ENCODE measurements around the gene LIPA. TPM values are rescaled to one million over a fixed set of nuclear protein-coding genes. Genes with fewer than 3 reads are reported as not detected.

Gene LIPA
- total RNA-seq, 2 donors from 2014 or later = 17.7 to 18.4 TPM

- Mint-ChIP-seq H3K4me3 (no peak overlapping the region), H3K9me3 (no peaks in the 10 kb centered on the region), H3K36me3 (ENCODE audit: low read depth) (peaks cover 4% of the 10 kb centered on the region), H3K27me3 (ENCODE audit: insufficient read depth) (peaks cover 21% of the 10 kb centered on the region), H3K4me1 (peaks cover 33% of the 10 kb centered on the region), H3K27ac (no peak overlapping the region)
- no peaks in the 10 kb centered on the region for H3K4me1 ChIP-seq (ENCODE audit: control insufficient read depth, insufficient read depth, low read length)
- H3K27ac ChIP-seq (ENCODE audit: low read depth, low read length) = no peak overlapping the region
- no peak overlapping the region for H3K4me3 ChIP-seq (ENCODE audit: low read length)
- WGBS, 2 experiments (ENCODE audit: insufficient coverage in 1 of 2, insufficient read length in 1 of 2) = 91 to 100% methylated on average over 3 of the region's 3 CpGs
- TF ChIP-seq CTCF (conservative IDR thresholded peaks at IDR 0.05) = peak; percentile 41
- H3K36me3 ChIP-seq (ENCODE audit: control insufficient read depth, insufficient read depth, low read length) = no peaks in the 10 kb centered on the region
- no peaks in the 10 kb centered on the region for H3K9me3 ChIP-seq (ENCODE audit: control insufficient read depth, low read length)
- no peak for DNase-seq
- H3K27me3 ChIP-seq (ENCODE audit: control insufficient read depth, insufficient read depth, low read length, poor library complexity, severe bottlenecking) = peaks cover 7% of the 10 kb centered on the region
- no peak overlapping the region for H3K9ac ChIP-seq (ENCODE audit: extremely low read depth, low read length, poor library complexity, severe bottlenecking)
These were observed 10.5 kb downstream of the LIPA start for GRCh38 chr10:89241026-89241425.

GRCh38 chr10:89240519-89240918 is 11.1 kb downstream of the LIPA start:
- Histone ChIP-seq H3K27me3 (ENCODE audit: control insufficient read depth, insufficient read depth, low read length, poor library complexity, severe bottlenecking) (peaks cover 7% of the 10 kb centered on the region), H3K9ac (ENCODE audit: extremely low read depth, low read length, poor library complexity, severe bottlenecking) (no peak overlapping the region), H3K4me3 (ENCODE audit: low read length) (no peak overlapping the region), H3K27ac (ENCODE audit: low read depth, low read length) (no peak overlapping the region), H3K9me3 (ENCODE audit: control insufficient read depth, low read length) (no peaks in the 10 kb centered on the region), H3K4me1 (ENCODE audit: control insufficient read depth, insufficient read depth, low read length) (peaks cover 1% of the 10 kb centered on the region), H3K36me3 (ENCODE audit: control insufficient read depth, insufficient read depth, low read length) (no peaks in the 10 kb centered on the region)
- Mint-ChIP-seq H3K4me1 (peaks cover 30% of the 10 kb centered on the region), H3K27ac (no peak overlapping the region), H3K4me3 (no peak overlapping the region), H3K9me3 (no peaks in the 10 kb centered on the region), H3K36me3 (ENCODE audit: low read depth) (peaks cover 4% of the 10 kb centered on the region), H3K27me3 (ENCODE audit: insufficient read depth) (peaks cover 21% of the 10 kb centered on the region)
- TF ChIP-seq CTCF (conservative IDR thresholded peaks at IDR 0.05) = no peak
- DNase-seq = no peak
- 90 to 100% methylated on average over 2 to 3 of the region's 3 CpGs for WGBS, 2 experiments (ENCODE audit: insufficient coverage in 1 of 2, insufficient read length in 1 of 2)

- Histone ChIP-seq H3K4me3 (ENCODE audit: low read length) (no peak overlapping the region), H3K9ac (ENCODE audit: extremely low read depth, low read length, poor library complexity, severe bottlenecking) (no peak overlapping the region), H3K27me3 (ENCODE audit: control insufficient read depth, insufficient read depth, low read length, poor library complexity, severe bottlenecking) (peaks cover 7% of the 10 kb centered on the region), H3K36me3 (ENCODE audit: control insufficient read depth, insufficient read depth, low read length) (no peaks in the 10 kb centered on the region), H3K27ac (ENCODE audit: low read depth, low read length) (no peak overlapping the region), H3K4me1 (ENCODE audit: control insufficient read depth, insufficient read depth, low read length) (peaks cover 4% of the 10 kb centered on the region), H3K9me3 (ENCODE audit: control insufficient read depth, low read length) (no peaks in the 10 kb centered on the region)
- no peak for DNase-seq
- H3K36me3 Mint-ChIP-seq (ENCODE audit: low read depth) = peaks cover 4% of the 10 kb centered on the region
- H3K4me1 Mint-ChIP-seq = peaks cover 36% of the 10 kb centered on the region
- WGBS, 2 experiments (ENCODE audit: insufficient coverage in 1 of 2, insufficient read length in 1 of 2) = 85 to 92% methylated on average over 4 to 5 of the region's 5 CpGs
- no peaks in the 10 kb centered on the region for H3K9me3 Mint-ChIP-seq
- no peak overlapping the region for H3K4me3 Mint-ChIP-seq
- peaks cover 21% of the 10 kb centered on the region for H3K27me3 Mint-ChIP-seq (ENCODE audit: insufficient read depth)
- TF ChIP-seq CTCF (conservative IDR thresholded peaks at IDR 0.05) = peak; percentile 45
- no peak overlapping the region for H3K27ac Mint-ChIP-seq
These were observed 12.5 kb downstream of the LIPA start for GRCh38 chr10:89238956-89239644.
